ENCODE data around the gene C22orf15. TPM values are rescaled to one million over a fixed set of nuclear protein-coding genes. Genes with fewer than 3 reads are reported as not detected.

Gene C22orf15
- total and polyA plus RNA-seq, 9 of the 15 experiments (the other 6 are each of a cell fraction or from before 2014, with no cell fraction given) = 0.07 TPM; not detected in 8

DNA sequence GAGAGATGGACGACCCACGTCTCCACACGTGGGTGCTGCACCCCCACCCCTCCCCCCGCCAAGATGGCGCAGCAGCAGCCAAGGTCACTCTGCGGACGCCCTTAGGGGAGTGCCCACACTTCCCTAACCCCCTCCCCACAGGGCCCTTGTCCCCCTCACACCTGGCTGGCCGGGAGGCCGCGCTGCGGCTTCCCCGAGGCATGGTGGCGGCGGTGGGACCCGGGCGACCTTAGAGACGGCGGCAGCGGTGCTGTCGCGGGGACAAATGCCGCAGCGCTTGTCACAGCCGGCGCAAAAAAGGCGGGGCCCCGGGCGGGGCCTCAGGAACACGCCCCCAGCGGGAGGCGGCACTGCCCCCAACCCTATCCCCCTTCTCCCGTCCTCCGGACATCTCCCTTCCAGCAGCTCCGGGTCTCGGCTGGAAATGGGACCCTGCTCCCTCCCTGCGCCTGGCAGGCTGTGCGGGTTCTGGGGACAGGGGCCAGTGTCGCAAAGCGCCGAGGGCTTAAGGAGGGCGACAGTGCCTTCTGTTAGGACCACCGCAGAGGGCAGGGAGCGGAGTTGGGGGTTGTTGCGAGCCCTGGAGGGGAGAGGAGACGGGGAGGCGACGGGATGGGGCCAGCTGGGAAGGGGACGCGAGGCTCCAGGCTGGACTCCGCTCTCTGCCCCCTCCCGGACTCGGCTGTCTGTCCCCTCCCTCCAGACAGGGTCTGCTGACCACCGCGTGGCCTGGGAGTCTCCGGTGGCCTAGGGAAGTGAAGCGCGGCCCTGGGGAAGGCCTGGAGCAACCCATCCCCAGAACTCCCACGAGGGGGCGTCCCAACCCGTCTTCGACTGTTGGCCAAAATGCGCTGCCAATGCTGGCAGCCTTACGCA is 5.1 kb downstream of the C22orf15 start, which contains the start of gene CHCHD10 (continued):
- TF ChIP-seq, protein P1, sequence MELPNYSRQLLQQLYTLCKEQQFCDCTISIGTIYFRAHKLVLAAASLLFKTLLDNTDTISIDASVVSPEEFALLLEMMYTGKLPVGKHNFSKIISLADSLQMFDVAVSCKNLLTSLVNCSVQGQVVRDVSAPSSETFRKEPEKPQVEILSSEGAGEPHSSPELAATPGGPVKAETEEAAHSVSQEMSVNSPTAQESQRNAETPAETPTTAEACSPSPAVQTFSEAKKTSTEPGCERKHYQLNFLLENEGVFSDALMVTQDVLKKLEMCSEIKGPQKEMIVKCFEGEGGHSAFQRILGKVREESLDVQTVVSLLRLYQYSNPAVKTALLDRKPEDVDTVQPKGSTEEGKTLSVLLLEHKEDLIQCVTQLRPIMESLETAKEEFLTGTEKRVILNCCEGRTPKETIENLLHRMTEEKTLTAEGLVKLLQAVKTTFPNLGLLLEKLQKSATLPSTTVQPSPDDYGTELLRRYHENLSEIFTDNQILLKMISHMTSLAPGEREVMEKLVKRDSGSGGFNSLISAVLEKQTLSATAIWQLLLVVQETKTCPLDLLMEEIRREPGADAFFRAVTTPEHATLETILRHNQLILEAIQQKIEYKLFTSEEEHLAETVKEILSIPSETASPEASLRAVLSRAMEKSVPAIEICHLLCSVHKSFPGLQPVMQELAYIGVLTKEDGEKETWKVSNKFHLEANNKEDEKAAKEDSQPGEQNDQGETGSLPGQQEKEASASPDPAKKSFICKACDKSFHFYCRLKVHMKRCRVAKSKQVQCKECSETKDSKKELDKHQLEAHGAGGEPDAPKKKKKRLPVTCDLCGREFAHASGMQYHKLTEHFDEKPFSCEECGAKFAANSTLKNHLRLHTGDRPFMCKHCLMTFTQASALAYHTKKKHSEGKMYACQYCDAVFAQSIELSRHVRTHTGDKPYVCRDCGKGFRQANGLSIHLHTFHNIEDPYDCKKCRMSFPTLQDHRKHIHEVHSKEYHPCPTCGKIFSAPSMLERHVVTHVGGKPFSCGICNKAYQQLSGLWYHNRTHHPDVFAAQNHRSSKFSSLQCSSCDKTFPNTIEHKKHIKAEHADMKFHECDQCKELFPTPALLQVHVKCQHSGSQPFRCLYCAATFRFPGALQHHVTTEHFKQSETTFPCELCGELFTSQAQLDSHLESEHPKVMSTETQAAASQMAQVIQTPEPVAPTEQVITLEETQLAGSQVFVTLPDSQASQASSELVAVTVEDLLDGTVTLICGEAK (IDR thresholded peaks at IDR 0.05) = no peak
- TF ChIP-seq, protein P1 (CRISPR knock-in tag; IDR thresholded peaks at IDR 0.05) = no peak
- TF ChIP-seq ZNF584 (CRISPR knock-in tag; IDR thresholded peaks at IDR 0.05; ENCODE audit: low read depth) (no peak), ZNF75A (CRISPR knock-in tag; IDR thresholded peaks at IDR 0.05) (no peak), NFXL1 (CRISPR knock-in tag; IDR thresholded peaks at IDR 0.05) (no peak), HCFC1 (IDR thresholded peaks at IDR 0.05; ENCODE audit: low read depth, low read length) (peak; percentile 25; the same call in 1 of the 2 replicates), MCM5 (IDR thresholded peaks at IDR 0.05; ENCODE audit: low read depth) (no peak), ZFP1 (CRISPR knock-in tag; IDR thresholded peaks at IDR 0.05) (no peak)
- TF ChIP-seq, protein P2, sequence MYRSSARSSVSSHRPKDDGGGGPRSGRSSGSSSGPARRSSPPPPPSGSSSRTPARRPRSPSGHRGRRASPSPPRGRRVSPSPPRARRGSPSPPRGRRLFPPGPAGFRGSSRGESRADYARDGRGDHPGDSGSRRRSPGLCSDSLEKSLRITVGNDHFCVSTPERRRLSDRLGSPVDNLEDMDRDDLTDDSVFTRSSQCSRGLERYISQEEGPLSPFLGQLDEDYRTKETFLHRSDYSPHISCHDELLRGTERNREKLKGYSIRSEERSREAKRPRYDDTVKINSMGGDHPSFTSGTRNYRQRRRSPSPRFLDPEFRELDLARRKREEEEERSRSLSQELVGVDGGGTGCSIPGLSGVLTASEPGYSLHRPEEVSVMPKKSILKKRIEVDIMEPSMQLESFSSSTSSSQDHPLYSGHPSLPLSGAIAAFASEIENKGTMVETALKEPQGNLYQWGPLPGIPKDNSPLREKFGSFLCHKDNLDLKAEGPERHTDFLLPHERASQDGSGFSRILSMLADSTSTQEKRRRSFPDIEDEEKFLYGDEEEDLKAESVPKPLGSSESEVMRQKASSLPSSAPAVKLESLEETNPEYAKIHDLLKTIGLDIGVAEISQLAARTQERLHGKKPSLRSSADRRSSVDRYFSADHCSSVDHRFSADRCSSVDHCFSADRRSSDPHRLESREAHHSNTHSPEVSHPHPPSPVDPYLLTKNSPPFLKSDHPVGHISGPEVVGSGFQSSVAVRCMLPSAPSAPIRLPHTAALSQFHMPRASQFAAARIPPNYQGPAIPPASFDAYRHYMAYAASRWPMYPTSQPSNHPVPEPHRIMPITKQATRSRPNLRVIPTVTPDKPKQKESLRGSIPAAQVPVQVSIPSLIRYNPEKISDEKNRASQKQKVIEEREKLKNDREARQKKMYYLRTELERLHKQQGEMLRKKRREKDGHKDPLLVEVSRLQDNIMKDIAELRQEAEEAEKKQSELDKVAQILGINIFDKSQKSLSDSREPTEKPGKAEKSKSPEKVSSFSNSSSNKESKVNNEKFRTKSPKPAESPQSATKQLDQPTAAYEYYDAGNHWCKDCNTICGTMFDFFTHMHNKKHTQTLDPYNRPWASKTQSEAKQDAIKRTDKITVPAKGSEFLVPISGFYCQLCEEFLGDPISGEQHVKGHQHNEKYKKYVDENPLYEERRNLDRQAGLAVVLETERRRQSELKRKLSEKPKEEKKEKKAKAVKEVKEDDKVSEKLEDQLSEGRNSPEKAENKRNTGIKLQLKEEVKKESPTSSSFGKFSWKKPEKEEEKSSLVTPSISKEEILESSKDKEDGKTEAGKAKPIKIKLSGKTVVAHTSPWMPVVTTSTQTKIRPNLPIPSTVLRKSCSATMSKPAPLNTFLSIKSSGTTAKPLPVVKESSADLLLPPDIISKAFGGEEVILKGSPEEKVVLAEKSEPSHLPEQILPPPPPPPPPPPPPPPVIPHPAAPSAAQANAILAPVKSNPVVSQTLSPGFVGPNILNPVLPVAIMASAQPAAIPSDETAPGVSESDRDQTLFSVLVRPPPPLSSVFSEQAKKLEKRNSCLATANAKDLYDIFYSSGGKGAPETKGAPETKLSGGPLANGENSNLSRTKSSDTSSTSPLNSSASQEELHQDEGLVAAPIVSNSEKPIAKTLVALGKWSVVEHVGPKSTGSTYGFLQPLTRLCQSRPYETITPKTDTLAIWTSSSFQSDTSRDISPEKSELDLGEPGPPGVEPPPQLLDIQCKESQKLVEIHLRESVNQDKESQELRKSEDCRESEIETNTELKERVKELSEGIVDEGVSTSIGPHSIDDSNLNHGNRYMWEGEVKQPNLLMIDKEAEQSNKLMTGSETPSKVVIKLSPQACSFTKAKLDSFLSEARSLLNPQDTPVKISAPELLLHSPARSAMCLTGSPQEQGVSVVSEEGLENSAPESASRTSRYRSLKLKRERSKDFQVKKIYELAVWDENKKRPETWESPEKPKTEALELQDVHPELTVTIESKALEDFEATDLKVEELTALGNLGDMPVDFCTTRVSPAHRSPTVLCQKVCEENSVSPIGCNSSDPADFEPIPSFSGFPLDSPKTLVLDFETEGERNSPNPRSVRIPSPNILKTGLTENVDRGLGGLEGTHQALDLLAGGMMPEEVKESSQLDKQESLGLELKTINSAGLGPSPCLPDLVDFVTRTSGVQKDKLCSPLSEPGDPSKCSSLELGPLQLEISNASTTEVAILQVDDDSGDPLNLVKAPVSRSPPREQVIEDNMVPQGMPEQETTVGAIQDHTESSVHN (IDR thresholded peaks at IDR 0.05; ENCODE audit: borderline replicate concordance in 1 of 2, low read depth in 1 of 2) = no peak
